GM21528 (cell line): ENCODE measurements around the gene HOXC9.

Experiments used
- ATAC-seq: cut with Tn5 transposase; IDR thresholded peaks from one replicate; pipeline ENCODE4 v1.9.1; 2021; ENCODE audit warnings: mild to moderate bottlenecking, moderate library complexity; ENCODE audit not compliant: unreplicated experiment, low FRiP score

The HOXC9 gene

DNA sequence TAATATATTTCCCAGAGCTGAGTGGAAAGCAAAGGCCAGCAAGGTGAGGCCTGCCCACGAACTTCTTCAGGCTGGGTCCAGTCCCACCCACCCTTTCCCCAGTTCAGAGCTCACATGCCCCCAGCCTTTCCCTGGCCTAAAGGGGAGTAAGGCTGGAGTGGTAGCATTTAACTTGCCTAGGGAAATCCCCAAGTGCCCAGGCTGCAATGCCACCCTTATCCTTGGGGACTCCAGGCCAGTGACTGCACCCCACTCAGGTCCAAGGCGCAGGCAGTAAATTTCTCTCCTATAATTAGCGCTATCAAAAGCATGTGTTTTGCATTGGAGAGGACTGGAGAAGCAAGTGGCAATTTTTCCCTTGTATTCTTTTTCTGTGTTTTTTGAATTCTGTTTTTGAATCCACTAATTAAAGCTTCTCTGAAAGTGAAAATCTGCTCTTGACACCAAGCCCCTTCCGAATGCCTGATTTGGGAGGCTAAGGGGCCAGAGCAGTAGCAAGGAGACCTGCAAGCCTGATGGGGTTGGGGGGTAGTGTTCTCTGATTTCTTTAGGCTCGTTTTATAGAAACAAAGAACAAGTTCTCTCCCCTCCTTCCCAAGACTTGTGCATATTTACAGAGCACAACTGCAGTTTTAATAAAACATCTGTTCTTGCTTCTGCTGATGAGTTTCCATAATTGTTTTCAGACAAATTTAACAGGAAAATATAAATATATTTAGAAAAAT, 24.8 kb downstream of the HOXC9 start:
- ATAC-seq: no peak

DNA sequence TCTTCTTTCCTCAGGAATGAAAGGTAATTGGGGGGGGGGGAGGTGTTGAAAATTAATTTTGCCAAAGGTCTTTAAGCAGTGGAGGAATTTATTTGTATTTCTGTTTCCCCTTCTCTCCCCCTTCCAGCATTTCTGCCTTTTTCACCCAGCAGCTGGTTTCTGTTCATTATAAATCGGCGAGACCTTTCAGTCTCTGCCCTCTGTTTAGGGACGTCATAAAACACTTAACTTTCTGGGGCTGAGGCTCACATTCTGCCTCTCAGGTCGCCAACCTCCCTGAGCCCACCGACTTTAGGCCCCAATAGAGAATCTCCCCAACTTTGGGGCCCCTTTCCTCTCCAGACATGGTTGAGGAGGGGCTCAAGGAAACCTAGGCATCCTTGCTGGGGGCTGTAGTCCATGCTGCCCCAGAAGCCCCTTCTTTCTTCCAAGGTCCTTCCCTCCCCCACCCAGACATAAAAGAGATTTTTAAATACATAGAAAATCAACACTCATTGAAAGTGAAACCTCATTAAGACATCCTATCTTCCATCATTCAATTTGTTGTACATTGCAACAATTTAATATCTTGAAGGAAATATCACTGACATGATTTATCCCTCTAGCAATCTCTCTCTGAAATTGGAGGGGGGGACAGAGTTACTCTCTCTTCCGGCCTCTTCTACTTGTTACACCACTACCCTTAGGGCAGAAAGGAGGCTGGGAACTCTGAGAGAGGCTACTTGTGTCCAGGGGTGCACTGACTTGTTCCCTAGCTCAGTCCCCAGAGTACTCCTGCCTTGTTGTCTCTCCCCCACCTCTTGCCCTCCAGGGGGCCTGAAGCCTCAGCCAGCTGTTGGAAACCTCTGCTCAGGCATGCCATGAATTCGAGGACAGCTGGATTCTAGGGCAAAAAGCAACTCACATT, 25.8 kb downstream of the HOXC9 start:
- no peak for ATAC-seq

DNA sequence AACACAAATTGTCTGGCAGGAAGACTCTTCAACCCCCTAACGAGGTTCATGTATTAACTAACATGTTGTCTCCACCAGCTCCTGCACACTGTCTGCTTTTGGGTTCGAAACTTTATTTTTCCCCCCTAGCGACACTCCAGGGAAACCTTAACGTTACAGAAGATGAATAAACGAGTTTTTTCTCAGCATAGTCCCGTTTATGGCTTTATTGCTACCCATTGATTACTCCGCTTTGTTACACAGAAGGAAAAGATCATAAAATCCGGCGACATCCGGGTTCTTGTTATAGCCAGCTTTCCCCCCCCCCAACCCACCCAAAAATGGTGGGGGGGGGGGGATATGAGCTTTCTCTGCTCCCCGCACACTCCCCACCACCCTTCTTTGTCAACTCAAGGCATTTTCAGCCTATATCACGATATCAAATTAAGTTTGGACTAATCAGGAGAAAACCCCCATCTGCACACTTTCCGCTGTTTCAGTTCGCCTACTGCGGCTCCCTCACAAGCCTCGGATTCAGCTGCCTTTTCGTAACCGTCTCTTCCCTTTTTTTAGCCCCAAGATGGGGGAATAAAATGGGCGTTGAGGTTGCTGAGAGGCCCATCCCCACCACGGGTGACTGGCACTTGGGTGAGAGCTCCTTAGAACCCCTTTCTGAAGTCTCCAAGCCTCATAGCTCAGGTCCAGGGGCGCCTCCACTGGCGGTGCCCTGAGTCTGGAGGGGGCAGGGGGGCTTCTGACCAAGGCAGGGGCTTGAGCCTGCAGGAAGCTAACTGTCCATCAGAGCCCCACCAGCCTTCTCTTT, 26.9 kb downstream of the HOXC9 start:
- ATAC-seq: no peak

DNA sequence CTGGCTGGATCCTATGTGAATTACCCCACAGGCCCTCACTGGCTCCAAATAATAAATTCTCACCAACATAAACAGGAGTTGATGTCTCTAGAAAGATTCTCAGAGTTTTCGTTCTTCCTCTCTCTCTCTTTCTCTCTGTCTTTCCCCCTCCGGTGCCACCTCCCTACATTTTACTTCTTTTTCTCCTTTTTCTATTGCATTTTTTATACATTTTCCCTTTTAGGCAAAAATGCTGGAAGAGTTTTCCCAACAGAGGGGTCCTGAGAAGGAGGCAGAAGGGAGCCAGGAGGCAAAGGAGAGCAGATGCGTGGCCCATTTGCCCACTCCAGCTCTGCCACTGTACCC, 27.5 kb downstream of the HOXC9 start:
- no peak for ATAC-seq

DNA sequence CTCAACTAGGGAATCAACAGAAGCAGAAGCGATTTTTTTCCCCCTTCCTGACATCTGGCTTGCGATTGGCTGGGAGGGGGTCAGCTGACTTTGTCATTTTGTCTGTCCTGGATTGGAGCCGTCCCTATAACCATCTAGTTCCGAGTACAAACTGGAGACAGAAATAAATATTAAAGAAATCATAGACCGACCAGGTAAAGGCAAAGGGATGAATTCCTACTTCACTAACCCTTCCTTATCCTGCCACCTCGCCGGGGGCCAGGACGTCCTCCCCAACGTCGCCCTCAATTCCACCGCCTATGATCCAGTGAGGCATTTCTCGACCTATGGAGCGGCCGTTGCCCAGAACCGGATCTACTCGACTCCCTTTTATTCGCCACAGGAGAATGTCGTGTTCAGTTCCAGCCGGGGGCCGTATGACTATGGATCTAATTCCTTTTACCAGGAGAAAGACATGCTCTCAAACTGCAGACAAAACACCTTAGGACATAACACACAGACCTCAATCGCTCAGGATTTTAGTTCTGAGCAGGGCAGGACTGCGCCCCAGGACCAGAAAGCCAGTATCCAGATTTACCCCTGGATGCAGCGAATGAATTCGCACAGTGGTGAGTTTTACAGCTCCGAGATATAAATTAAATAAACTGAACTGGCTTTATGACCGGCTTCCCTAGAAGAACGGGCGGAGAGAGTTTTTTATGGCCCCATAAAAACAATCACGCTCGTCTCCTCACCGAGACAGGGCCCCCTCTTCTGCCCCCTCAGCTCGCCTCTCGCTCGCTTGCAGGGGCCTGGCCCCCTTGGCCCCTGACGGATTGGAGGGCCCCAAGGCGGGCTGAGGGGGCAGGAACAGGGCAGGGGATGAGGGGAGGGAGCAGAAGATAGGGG, 28.6 kb downstream of the HOXC9 start, which contains the start of gene HOXC6:
HOXC6 (plus strand) TSS at position 127 of the 888 bp plus-strand sequence; CDS start at position 209, 82 bp downstream.
- ATAC-seq: no peak

DNA sequence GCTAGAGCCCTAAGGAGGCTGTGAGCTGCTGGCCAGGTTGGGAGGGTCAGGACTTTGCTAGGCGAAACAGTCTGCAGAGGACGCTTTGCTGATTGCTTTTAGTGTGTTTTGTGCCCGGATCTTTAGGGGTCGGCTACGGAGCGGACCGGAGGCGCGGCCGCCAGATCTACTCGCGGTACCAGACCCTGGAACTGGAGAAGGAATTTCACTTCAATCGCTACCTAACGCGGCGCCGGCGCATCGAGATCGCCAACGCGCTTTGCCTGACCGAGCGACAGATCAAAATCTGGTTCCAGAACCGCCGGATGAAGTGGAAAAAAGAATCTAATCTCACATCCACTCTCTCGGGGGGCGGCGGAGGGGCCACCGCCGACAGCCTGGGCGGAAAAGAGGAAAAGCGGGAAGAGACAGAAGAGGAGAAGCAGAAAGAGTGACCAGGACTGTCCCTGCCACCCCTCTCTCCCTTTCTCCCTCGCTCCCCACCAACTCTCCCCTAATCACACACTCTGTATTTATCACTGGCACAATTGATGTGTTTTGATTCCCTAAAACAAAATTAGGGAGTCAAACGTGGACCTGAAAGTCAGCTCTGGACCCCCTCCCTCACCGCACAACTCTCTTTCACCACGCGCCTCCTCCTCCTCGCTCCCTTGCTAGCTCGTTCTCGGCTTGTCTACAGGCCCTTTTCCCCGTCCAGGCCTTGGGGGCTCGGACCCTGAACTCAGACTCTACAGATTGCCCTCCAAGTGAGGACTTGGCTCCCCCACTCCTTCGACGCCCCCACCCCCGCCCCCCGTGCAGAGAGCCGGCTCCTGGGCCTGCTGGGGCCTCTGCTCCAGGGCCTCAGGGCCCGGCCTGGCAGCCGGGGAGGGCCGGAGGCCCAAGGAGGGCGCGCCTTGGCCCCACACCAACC, 29.8 kb downstream of the HOXC9 start:
- no peak for ATAC-seq

DNA sequence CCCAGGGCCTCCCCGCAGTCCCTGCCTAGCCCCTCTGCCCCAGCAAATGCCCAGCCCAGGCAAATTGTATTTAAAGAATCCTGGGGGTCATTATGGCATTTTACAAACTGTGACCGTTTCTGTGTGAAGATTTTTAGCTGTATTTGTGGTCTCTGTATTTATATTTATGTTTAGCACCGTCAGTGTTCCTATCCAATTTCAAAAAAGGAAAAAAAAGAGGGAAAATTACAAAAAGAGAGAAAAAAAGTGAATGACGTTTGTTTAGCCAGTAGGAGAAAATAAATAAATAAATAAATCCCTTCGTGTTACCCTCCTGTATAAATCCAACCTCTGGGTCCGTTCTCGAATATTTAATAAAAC, 30.5 kb downstream of the HOXC9 start:
- no peak for ATAC-seq

DNA sequence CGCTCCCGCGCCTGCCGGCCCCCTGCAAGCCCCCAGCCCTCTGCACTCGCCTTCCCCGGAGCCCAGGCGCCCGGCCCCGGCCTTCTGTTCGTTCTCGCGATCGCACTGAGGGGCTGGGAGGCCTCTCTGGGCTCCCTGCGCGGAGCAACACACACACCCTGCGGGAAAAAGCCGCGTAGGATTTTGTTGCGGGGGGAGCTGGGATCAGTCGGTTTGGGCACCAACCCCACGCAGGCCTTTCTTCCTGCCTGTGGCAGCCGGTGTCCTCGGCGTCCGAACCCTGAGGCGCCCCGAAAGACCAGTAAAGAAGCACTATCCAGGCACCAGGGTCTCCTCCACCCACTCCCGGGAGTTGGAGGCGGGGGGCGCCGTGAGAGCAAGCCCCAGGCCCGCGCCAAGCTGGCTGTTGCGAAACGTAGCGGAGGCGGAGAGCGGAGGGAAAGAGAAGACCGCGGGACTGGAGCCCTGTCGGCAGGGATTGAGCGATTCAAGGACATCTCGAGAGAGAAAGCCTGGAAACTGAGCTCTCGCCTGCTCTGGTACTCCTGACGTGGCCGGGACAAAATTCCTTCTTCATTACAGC, 31.0 kb downstream of the HOXC9 start:
- ATAC-seq: no peak

DNA sequence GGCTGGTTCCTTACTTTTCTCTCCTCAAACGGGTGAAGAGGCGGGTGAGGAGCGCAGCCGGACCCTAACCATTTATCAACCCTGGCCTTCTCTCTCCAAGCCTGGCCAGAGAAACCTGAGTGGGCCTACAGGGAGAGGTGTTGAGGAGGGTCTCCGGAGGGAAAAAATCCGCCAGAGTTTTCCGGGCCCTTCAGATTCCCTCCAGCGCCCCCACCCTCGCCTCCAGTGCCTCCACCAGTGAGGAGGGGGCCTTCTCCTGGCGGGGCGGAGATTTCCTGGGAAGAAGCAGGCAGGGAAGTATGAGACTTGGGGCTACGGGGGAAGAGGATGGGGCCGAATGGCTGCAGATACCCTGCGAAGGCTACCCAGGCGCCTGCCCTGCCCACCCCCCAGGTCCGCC, 31.5 kb downstream of the HOXC9 start:
- ATAC-seq: no peak

DNA sequence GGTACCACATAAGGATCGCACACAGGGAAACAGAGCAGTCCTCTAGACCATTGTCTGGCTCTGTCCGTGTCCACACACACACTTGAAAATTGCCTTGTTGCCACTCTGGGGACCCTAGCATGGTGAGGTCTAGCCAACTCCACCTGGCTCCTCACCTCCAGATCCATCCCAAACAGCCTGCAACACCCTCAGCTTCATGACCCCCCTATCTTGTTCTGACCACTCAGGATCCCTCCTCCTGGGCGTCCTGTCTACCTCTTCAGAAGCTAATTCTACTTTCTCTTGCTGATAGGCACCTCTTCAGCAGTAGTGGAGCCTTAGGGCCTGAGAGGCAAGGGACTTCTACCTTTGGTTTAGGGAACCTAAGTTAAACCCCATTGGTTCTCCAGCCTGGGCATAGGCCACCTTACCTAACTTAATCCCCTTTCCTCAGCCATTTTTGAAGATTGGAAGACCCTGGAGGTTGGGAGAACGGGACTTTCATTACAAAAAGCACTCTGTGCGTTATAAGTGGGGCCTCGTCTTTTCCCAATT, 32.2 kb downstream of the HOXC9 start:
- no peak for ATAC-seq

DNA sequence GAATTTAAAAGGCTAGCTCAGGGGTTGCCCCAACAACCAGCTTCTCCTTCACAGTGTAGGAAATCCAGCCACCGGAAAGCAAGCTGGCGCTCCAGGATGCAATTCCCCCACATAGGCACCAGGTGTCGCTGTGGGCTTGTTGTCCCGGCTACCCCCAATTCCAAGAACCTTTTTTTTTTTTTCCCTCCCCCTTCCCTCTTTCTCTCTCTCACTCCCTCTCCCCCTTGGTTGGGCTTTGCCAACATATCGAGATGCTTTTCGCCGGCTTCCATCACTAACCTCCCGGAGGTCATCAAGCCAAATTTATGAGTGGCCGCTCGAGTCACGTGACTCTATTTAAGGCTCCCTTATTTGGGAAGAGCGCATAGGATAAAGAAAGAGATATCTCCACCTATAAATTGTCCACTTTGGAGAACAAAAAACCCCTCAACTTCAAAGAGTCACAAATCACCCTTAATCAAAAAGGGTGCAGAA, 32.7 kb downstream of the HOXC9 start, which contains the start of gene HOXC5:
HOXC5 (plus strand) TSS at position 424 of the 474 bp plus-strand sequence. CDS start 73 bp downstream, outside the sequence.
- no peak for ATAC-seq

DNA sequence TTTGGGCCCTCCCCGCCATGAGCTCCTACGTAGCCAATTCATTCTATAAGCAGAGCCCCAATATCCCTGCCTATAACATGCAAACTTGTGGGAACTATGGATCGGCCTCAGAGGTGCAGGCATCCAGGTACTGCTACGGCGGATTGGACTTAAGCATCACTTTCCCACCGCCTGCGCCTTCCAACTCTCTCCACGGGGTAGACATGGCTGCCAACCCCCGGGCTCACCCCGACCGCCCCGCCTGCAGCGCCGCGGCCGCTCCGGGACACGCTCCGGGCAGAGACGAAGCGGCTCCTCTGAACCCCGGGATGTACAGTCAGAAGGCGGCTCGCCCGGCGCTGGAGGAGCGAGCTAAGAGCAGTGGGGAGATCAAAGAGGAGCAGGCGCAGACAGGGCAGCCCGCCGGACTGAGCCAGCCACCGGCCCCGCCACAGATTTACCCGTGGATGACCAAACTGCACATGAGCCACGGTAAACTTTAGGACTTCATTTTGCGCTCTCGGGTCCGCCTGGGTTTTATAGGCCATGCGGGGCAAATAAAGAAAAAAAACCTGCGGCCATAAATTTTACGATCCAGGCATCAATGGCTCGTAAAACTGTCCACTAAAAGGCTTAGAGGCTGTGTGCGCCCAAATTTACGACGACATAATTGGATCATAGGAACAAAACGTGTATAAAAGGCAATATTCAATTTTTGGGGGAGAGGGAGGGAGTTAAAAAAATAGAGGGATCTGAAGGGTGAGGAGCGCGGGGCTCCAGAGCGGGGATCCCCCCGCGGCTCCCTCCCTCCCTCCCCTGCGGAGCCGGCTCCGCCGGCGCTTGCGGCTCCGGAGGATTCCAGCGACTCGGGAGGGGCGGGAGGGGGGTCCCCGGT, 33.4 kb downstream of the HOXC9 start:
- no peak for ATAC-seq

DNA sequence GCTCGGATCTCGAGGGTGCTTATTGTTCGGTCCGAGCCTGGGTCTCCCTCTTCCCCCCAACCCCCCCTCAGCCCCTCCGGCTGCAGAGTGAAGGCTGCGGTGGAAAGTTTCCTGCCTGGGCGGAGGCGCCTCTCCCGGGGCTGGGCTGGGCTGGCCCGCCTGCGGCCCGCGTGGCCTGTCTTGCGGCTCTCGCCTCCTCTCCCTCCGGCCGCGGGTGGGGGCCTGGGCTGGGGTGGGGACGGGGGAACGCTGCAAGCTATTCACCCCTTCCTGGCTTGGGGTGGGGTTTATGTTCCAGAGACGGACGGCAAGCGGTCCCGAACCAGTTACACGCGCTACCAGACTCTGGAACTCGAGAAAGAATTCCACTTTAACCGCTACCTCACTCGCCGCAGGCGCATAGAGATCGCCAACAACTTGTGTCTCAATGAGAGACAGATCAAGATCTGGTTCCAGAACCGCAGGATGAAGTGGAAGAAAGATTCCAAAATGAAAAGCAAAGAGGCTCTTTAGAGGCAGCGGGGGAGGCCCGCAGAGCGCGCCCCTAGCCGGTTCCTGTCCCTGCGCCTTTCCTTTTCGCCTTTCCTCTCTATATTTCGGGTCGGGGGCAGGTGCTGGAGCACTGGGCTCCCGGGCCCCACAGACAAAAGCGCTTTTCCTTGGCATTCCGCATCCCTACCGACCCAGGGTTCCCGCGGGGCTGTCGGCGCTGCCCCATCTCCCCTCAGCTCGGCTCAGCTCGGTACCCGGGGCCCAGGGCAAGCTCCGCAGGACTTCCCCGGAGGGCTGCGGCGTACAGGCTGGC, 34.2 kb downstream of the HOXC9 start:
- no peak for ATAC-seq

DNA sequence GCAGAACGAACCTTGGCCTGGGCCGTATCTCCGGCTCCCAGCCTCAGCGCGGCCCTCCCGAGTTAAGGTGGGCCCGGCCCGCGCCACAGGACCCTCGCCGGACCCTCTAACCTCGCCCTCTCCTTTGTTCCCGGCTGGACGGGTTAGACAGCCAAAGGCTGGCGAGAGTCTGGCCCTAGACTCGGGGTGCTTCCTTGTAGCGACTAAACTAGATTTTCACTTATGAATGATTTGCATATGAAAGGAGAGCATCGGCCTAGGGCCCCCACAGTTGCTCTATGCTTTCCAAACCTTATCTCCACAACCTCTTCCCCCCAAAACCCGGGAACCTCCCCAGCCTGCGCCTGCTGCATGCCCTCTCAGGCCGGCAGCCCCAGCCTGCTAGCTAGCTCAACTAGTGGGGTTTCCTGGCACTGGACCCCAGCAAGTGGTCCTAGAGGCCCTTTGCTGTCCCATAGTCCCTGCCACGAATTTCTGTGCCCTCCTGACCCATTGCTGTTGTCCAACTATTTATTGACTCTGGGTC, 34.9 kb downstream of the HOXC9 start:
- no peak for ATAC-seq

DNA sequence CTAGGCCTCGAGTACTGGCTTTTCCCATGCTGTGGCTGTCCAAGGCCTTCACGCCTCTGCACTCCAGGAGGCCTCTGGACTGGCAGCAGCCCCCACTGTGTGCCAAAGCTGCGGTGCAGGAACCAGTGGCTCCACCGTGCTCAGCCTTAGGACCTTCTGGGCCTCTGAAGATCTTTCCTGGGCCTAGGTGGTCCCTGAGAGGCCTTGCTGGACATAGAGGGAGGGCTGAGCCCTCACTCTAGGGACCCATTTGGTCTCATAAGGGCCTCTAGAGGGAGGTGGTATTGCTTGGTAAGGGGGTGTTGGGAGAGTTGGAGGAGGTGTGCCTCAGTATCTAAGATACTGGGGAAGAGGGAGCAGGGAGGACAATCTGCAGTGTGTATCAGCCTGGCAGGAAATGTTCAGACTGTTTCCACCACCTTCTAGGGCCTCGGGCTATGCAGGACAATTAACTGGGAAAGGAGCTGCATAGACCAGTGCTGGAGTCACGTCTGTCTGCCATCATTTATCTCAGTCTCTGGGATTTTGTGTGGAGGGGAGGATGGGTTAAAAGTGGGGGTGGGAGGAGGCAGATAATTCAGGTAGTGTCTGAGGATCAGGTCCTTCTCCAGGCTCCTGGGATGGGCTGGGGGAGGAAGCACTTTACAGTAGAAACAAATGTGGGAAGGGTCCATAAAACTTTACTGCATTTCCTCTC, 35.8 kb downstream of the HOXC9 start:
- no peak for ATAC-seq
